GM18867 (cell line): ENCODE data around the gene ZNF296.

Experiments
- ATAC-seq: cut with Tn5 transposase; IDR thresholded peaks from one replicate; pipeline ENCODE4 v1.9.1; 2021; ENCODE audit warnings: mild to moderate bottlenecking, moderate library complexity; ENCODE audit not compliant: unreplicated experiment

Gene ZNF296

GRCh38 chr19:45032421-45032820 lies 43.9 kb downstream of the ZNF296 start:
- ATAC-seq = no peak

DNA sequence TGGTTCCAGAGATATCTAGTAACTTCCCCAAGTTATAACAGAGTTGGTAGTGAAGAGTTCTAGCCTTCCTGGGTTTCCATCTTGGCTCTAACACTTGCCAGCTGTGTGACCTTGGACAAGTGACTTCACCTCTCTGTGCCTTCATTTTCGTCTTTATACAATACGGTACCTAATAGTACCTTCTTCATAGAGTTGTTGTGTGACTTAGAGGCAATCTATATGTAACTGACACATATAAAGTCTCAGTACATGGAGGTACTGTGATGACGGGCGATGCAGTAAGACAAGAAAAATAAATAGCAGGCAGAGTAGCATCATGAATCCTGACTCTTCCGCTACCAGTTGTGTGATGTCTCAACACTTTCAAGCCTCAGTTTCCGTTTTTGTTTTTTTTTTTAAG lies 45.5 kb downstream of the ZNF296 start:
- no peak for ATAC-seq

DNA sequence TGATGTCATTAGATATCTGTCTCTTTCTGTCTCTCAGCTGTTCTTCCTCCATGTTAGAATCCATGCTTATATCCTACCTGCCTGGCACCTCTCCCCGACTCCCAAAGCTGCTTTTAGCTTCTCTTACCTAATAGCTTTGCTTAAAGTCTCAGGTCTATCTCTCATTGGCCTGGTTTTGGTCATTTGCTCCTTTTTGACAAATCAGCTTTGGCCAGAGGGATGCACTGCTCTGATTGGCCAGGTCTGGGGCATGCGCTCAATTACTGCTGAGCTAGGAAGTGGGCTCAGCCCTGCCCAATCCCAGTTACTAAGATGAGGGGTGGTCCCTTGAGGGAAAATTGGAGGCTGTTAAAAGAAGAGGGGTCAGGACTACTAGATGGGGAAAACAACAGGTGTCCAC lies 48.9 kb downstream of the ZNF296 start:
- no peak for ATAC-seq

GRCh38 chr19:45025264-45025663 lies 51.0 kb downstream of the ZNF296 start:
- no peak for ATAC-seq

GRCh38 chr19:45023048-45023447 lies 53.2 kb downstream of the ZNF296 start:
- ATAC-seq = no peak

DNA sequence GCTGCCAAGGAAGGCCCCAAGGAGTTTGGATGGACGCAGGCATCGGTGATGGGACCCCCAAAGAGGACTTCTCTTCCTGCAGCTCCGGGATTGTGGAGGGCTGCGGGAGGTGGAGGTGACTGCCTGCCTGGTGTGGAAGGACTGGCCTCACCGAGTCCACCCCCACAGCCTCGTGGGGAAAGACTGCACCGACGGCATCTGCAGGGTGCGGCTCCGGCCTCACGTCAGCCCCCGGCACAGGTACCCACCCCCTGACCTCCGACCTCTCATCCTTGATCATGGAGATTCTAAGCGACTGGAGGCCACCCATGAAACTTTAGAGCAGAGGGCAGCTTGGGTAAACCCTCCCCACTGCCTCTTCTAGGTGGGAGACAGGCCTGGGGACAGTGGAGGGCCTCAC lies 54.3 kb downstream of the ZNF296 start:
- no peak for ATAC-seq
